Calu3 (cell line): ENCODE measurements around the gene C1orf167. TPM values are rescaled to one million over a fixed set of nuclear protein-coding genes. Genes with fewer than 3 reads are reported as not detected.

Experiments used
- BruUV-seq: library from RNA; stranded (reverse); fragments of 400-500 nt; replicated peaks from 2 replicates; lab custom pipeline; 2021; lab: Mats Ljungman, UMichigan
- CTCF ChIA-PET: fragments of 300-600 bp; sonication (Branson Sonifier 250); formaldehyde crosslinking; loops from one replicate; lab custom pipeline; 2022; ENCODE audit warnings: antibody characterized with exemption; lab: Charles Lee
- DNase-seq: peaks from one replicate; pipeline ENCODE4 v3.0.0; 2022
- H3K27ac Mint-ChIP-seq: one replicate; pipeline ENCODE4 v1.8.0; 2022; ENCODE audit warnings: mixed read lengths; ENCODE audit not compliant: unreplicated experiment
- H3K27me3 Mint-ChIP-seq: one replicate; pipeline ENCODE4 v1.8.0; 2022; ENCODE audit warnings: mixed read lengths; ENCODE audit not compliant: unreplicated experiment
- H3K36me3 Mint-ChIP-seq: one replicate; pipeline ENCODE4 v1.8.0; 2022; ENCODE audit warnings: mild to moderate bottlenecking, moderate library complexity, mixed read lengths; ENCODE audit not compliant: insufficient read depth, unreplicated experiment
- H3K4me1 Mint-ChIP-seq: one replicate; pipeline ENCODE4 v1.8.0; 2022; ENCODE audit warnings: mild to moderate bottlenecking, low read depth, mixed read lengths; ENCODE audit not compliant: unreplicated experiment
- H3K4me3 Mint-ChIP-seq: one replicate; pipeline ENCODE4 v1.8.0; 2022; ENCODE audit warnings: mild to moderate bottlenecking, low read depth, moderate library complexity, mixed read lengths; ENCODE audit not compliant: unreplicated experiment
- H3K9me3 Mint-ChIP-seq: one replicate; pipeline ENCODE4 v1.8.0; 2022; ENCODE audit warnings: low read depth, mixed read lengths; ENCODE audit not compliant: unreplicated experiment
- CTCF ChIP-seq: fragments of 200-600 bp; IDR thresholded peaks from one replicate; pipeline ENCODE4 v1.8.0; 2022; ENCODE audit warnings: antibody characterized with exemption; ENCODE audit not compliant: unreplicated experiment
- intact Hi-C: fragments of 100-400 bp; cut with micrococcal nuclease; formaldehyde crosslinking; loops from one replicate; pipeline ENCODE4 v1.10.0; 2022; ENCODE audit not compliant: unreplicated experiment
- total RNA-seq: library from RNA; stranded (reverse); gene quantifications from 2 replicates; pipeline ENCODE4 v1.2.3, GENCODE V29; 2022

Gene C1orf167
- total RNA-seq, 1 experiment from 2014 or later, result not detected

- Mint-ChIP-seq H3K4me1 (no peaks in the 10 kb centered on the region), H3K4me3 (no peak overlapping the region), H3K36me3 (no peaks in the 10 kb centered on the region), H3K27me3 (peaks cover 36% of the 10 kb centered on the region), H3K27ac (no peak overlapping the region), H3K9me3 (no peaks in the 10 kb centered on the region)
- CTCF ChIA-PET, result no interaction called here
- BruUV-seq, result no TSS peak
- intact Hi-C loops, result loop anchor here (5.0 kb wide), 1 partner anchor 63 kb away; the partner anchor contains the start of genes FBXO2 and FBXO44
- no peak for TF ChIP-seq CTCF
- no peak for DNase-seq
These were observed 47.0 kb upstream of the C1orf167 start for GRCh38 chr1:11714831-11715575.

DNA sequence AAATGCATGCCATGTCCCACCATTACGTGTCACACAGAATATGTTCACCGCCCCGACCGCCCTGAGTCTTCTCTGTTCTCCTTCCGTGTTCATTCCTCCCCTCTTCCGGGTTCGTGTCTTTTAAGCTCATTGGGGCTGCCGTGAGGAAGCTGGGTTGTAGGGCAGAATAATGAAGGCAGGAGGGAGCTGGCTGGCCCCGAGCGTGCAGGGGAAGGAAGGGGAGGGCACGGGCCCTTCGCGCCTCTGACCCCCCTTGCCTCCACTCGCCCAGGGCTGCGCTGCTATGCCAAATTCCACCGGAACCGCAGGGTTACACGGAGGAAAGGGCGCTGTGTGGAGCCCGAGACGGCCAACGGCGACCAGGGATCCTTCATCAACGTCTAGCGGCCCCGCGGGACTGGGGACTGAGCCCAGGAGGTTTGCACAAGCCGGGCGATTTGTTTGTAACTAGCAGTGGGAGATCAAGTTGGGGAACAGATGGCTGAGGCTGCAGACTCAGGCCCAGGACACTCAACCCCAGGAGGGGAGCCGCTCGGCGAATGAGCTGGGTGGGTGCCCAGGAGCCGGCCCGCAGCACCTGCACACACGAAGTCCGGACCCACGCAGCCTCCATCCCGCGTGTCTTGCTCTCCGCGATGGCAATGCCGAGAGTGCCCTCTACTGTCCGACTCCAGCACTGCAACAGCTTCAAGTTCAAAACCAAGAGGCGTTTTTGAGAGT lies 42.5 kb upstream of the C1orf167 start:
- H3K36me3 Mint-ChIP-seq, result no peaks in the 10 kb centered on the region
- BruUV-seq, result no TSS peak
- H3K4me3 Mint-ChIP-seq, result peak overlapping the region; percentile 72
- peak; percentile 92 for TF ChIP-seq CTCF
- no peak overlapping the region for H3K27ac Mint-ChIP-seq
- peaks cover 22% of the 10 kb centered on the region for H3K27me3 Mint-ChIP-seq
- DNase-seq, result peak; percentile 56
- H3K4me1 Mint-ChIP-seq, result no peaks in the 10 kb centered on the region
- intact Hi-C loops, result loop anchor here (5.0 kb wide), 1 partner anchor 67 kb away; the partner anchor contains the start of genes FBXO2 and FBXO44
- H3K9me3 Mint-ChIP-seq, result no peaks in the 10 kb centered on the region
- CTCF ChIA-PET, result interaction anchor here (0.9 to 1.7 kb wide), 6 partner anchors 12 to 69 kb away, joined by 3 to 18 read pairs (median 8); partner anchors contain the start of genes AGTRAP, FBXO6 and MAD2L2

- no peak overlapping the region for H3K27ac Mint-ChIP-seq
- no peaks in the 10 kb centered on the region for H3K36me3 Mint-ChIP-seq
- H3K4me1 Mint-ChIP-seq, result no peaks in the 10 kb centered on the region
- no peaks in the 10 kb centered on the region for H3K9me3 Mint-ChIP-seq
- DNase-seq, result no peak
- H3K4me3 Mint-ChIP-seq, result peak overlapping the region; percentile 72
- no peak for TF ChIP-seq CTCF
- no TSS peak for BruUV-seq
- CTCF ChIA-PET, result interaction anchor here (0.9 to 1.7 kb wide), 5 partner anchors 12 to 70 kb away, joined by 4 to 18 read pairs (median 10); partner anchors contain the start of genes AGTRAP and FBXO6
- intact Hi-C loops, result no loop called here
- H3K27me3 Mint-ChIP-seq, result peaks cover 17% of the 10 kb centered on the region
These were observed 42.0 kb upstream of the C1orf167 start for GRCh38 chr1:11720033-11720376.

- Mint-ChIP-seq H3K27me3 (peaks cover 12% of the 10 kb centered on the region), H3K36me3 (no peaks in the 10 kb centered on the region), H3K4me1 (no peaks in the 10 kb centered on the region), H3K9me3 (no peaks in the 10 kb centered on the region), H3K4me3 (no peak overlapping the region), H3K27ac (no peak overlapping the region)
- intact Hi-C loops, result no loop called here
- CTCF ChIA-PET, result interaction anchor here (1.7 kb wide), 1 partner anchor 70 kb away, joined by 18 read pairs; no protein-coding TSS in a partner anchor
- DNase-seq, result no peak
- no peak for TF ChIP-seq CTCF
- no TSS peak for BruUV-seq
These were observed 41.5 kb upstream of the C1orf167 start for GRCh38 chr1:11720525-11720924.
